GM12878 (cell line): ENCODE results near the gene ILKAP.

Source experiments
- CBX3 ChIP-seq: fragments of 200-600 bp; sonication (generic); IDR thresholded peaks from 2 replicates; pipeline ENCODE4 v1.6.1; 2016; ENCODE audit warnings: low read depth, borderline replicate concordance
- CHD1 ChIP-seq: IDR thresholded peaks from 2 replicates; pipeline ENCODE4 v1.6.1; 2012; ENCODE audit warnings: low read depth, low read length, improper control_type of control experiment
- CTCF ChIP-seq, 3 experiments: IDR thresholded peaks in 2 of 3; conservative IDR thresholded peaks in 1 of 3; 2 replicates each; pipeline ENCODE4 v1.5.1; 2011; ENCODE audit warnings: low read depth in 3 of 3, low read length in 3 of 3, mild to moderate bottlenecking in 3 of 3, control low read depth in 2 of 3, moderate library complexity in 2 of 3, inconsistent platforms in 1 of 3, mixed read lengths in 1 of 3; ENCODE audit not compliant: control insufficient read depth in 2 of 3, insufficient read depth in 1 of 3; ENCODE audit errors: extremely low read depth in 1 of 3
- MXI1 ChIP-seq: fragments of 150-350 bp; IDR thresholded peaks from 2 replicates; pipeline ENCODE4 v1.6.1; 2011; ENCODE audit warnings: low read depth, mild to moderate bottlenecking, inconsistent platforms, low read length, improper control_type of control experiment
- SPI1 ChIP-seq: IDR thresholded peaks from 2 replicates; pipeline ENCODE4 v1.6.1; 2011; ENCODE audit warnings: low read depth, mild to moderate bottlenecking, low read length, moderate library complexity, borderline replicate concordance; ENCODE audit not compliant: insufficient read depth
- ZBED1 ChIP-seq: IDR thresholded peaks from 2 replicates; pipeline ENCODE4 v1.6.1; 2016; ENCODE audit warnings: borderline replicate concordance
- ZNF274 ChIP-seq: IDR thresholded peaks from one replicate; pipeline ENCODE4 v1.8.0; 2011; ENCODE audit not compliant: insufficient read length, insufficient read depth

GRCh38 chr2:238203094-238203972, at the start of gene ILKAP:
- TF ChIP-seq CTCF (IDR thresholded peaks at IDR 0.05 in 2 of 3, conservative IDR thresholded peaks at IDR 0.05 in 1 of 3; ENCODE audit: control insufficient read depth in 2 of 3, extremely low read depth in 1 of 3, insufficient read depth in 1 of 3, low read depth in 3 of 3, low read length in 3 of 3), result no peak
- TF ChIP-seq ZNF274, result no peak
- no peak for TF ChIP-seq CBX3
- TF ChIP-seq SPI1, result no peak
- no peak for TF ChIP-seq CHD1
- TF ChIP-seq MXI1, result no peak
- no peak for TF ChIP-seq ZBED1
